Endothelial cell of umbilical vein (primary cell): ENCODE results near the gene FAM228B. TPM values are rescaled to one million over a fixed set of nuclear protein-coding genes. Genes with fewer than 3 reads are reported as not detected.

Experiments used
- BruUV-seq: library from RNA; stranded (reverse); fragments of 400-500 nt; replicated peaks from 2 replicates; lab custom pipeline; 2021; lab: Mats Ljungman, UMichigan
- CTCF ChIA-PET: fragments of 300-600, 350-600 bp; sonication (Branson Sonifier 250); formaldehyde crosslinking; loops from one replicate; lab custom pipeline; 2021; ENCODE audit warnings: antibody characterized with exemption, inconsistent platforms; lab: Charles Lee
- POLR2A ChIA-PET: fragments of 300-600, 350-600 bp; sonication (Branson Sonifier 250); formaldehyde crosslinking; loops from one replicate; lab custom pipeline; 2021; ENCODE audit warnings: antibody characterized with exemption, inconsistent platforms; lab: Charles Lee
- DNase-seq: peaks from one replicate; pipeline ENCODE4 v3.0.0-alpha.2; 2011; ENCODE audit warnings: low read depth, low spot score
- FAIRE-seq: peaks from 2 replicates; lab custom pipeline; 2011; peaks lifted over from hg19 to GRCh38; lab: Jason Lieb, UNC
- H2AFZ ChIP-seq: 2 replicates; pipeline ENCODE4 v1.6.0; 2012; ENCODE audit warnings: low read depth, low read length, control low read depth, inconsistent platforms
- H3K27ac ChIP-seq: 2 replicates; pipeline ENCODE4 v1.5.1; 2011; ENCODE audit warnings: low read depth, mild to moderate bottlenecking, control low read depth, low read length, moderate library complexity; ENCODE audit not compliant: insufficient read depth
- H3K27me3 ChIP-seq, 2 experiments: 2 replicates each; pipeline versions ENCODE4 v1.6.0 to v1.6.1; 2011; ENCODE audit warnings: low read length in 2 of 2, mixed read lengths in 1 of 2; ENCODE audit not compliant: control insufficient read depth in 2 of 2, insufficient read depth in 2 of 2
- H3K36me3 ChIP-seq, 2 experiments: 2 replicates in 1 of 2; 3 replicates in 1 of 2; pipeline ENCODE4 v1.5.1; 2011; ENCODE audit warnings: low read length in 2 of 2, mild to moderate bottlenecking in 1 of 2, moderate library complexity in 1 of 2; ENCODE audit not compliant: control insufficient read depth in 2 of 2, insufficient read depth in 2 of 2; ENCODE audit errors: extremely low read depth in 1 of 2
- H3K4me1 ChIP-seq: 3 replicates; pipeline ENCODE4 v1.5.1; 2011; ENCODE audit warnings: mild to moderate bottlenecking, low read length; ENCODE audit not compliant: control insufficient read depth, insufficient read depth; ENCODE audit errors: extremely low read depth
- H3K4me2 ChIP-seq: 2 replicates; pipeline ENCODE4 v1.6.1; 2011; ENCODE audit warnings: low read length, control low read depth, mixed read lengths; ENCODE audit not compliant: insufficient read depth
- H3K4me3 ChIP-seq, 3 experiments: fragments of 200-600 bp in 1 of 3; sonication (generic), shearing (Covaris generic) in 1 of 3; replicated peaks in 1 of 3; 2 replicates each; pipeline ENCODE4 v1.5.1; 2011 to 2016; ENCODE audit warnings: control low read depth in 3 of 3, low read length in 3 of 3, mild to moderate bottlenecking in 2 of 3, inconsistent platforms in 1 of 3, low read depth in 1 of 3, moderate library complexity in 1 of 3; ENCODE audit not compliant: insufficient read depth in 1 of 3
- H3K79me2 ChIP-seq: 2 replicates; pipeline ENCODE4 v1.6.0; 2012; ENCODE audit warnings: low read length, inconsistent platforms; ENCODE audit not compliant: control insufficient read depth, insufficient read depth
- H3K9ac ChIP-seq: replicated peaks from 2 replicates; pipeline ENCODE3; 2011; ENCODE audit warnings: low read length, control low read depth; ENCODE audit not compliant: insufficient read depth; ENCODE audit errors: extremely low read depth
- H3K9me1 ChIP-seq: replicated peaks from 3 replicates; pipeline ENCODE4 v1.6.0; 2011; ENCODE audit warnings: mild to moderate bottlenecking, low read length; ENCODE audit not compliant: control insufficient read depth, insufficient read depth; ENCODE audit errors: extremely low read depth
- H3K9me3 ChIP-seq: replicated peaks from 2 replicates; pipeline ENCODE4 v1.5.1; 2012; ENCODE audit warnings: low read length, inconsistent platforms; ENCODE audit not compliant: control insufficient read depth, insufficient read depth
- H4K20me1 ChIP-seq: replicated peaks from 2 replicates; pipeline ENCODE3; 2011; ENCODE audit warnings: mild to moderate bottlenecking, low read length; ENCODE audit not compliant: control insufficient read depth, insufficient read depth; ENCODE audit errors: extremely low read depth
- EZH2 ChIP-seq: IDR thresholded peaks from 2 replicates; pipeline ENCODE4 v1.6.1; 2012; ENCODE audit warnings: borderline replicate concordance, low read depth, mild to moderate bottlenecking, moderate library complexity, low read length, inconsistent platforms; ENCODE audit not compliant: severe bottlenecking
- JUN ChIP-seq: IDR thresholded peaks from 2 replicates; pipeline ENCODE4 v1.6.1; 2011; ENCODE audit warnings: borderline replicate concordance, low read depth; ENCODE audit not compliant: insufficient read length, insufficient read depth
- MYC ChIP-seq: IDR thresholded peaks from one replicate; pipeline ENCODE4 v1.6.1; 2011; ENCODE audit warnings: mild to moderate bottlenecking, low read depth, low read length
- POLR2A ChIP-seq: IDR thresholded peaks from 2 replicates; pipeline ENCODE4 v1.6.1; 2012; ENCODE audit warnings: low read depth, mild to moderate bottlenecking, control low read depth, low read length
- POLR2AphosphoS5 ChIP-seq: IDR thresholded peaks from 2 replicates; pipeline ENCODE4 v1.6.1; 2012; ENCODE audit warnings: low read depth, mild to moderate bottlenecking, control low read depth, low read length, moderate library complexity; ENCODE audit not compliant: insufficient read depth
- dilution Hi-C: fragments of 300-500 bp; cut with MboI; formaldehyde crosslinking; loops from one replicate; pipeline ENCODE4 v1.15.0; 2019; ENCODE audit warnings: low sequenced_read_pairs; ENCODE audit not compliant: extremely low pct_ligation_motif_present
- intact Hi-C: fragments of 100-400 bp; cut with micrococcal nuclease; formaldehyde crosslinking; loops from one replicate; pipeline ENCODE4 v1.10.0; 2022
- polyA plus RNA-seq, 4 experiments: library from polyadenylated mRNA; depleted of rRNA in 3 of 4; stranded (reverse) in 3 of 4; unstranded in 1 of 4; fragments of >200 nt; gene quantifications; 2 replicates each; pipeline versions ENCODE4 v1.2.1 to v1.2.3, GENCODE V29; 2011 to 2012; ENCODE audit warnings: missing spikeins in 1 of 4
- total RNA-seq: library from RNA; stranded (reverse); gene quantifications from 2 replicates; pipeline ENCODE4 v1.2.3, GENCODE V29; 2021
- TF ChIP-seq, protein P1 (sequence below), 2 donors: IDR thresholded peaks; 1 replicate in 1 of 2; 2 replicates in 1 of 2; pipeline ENCODE4 v1.5.1; 2011; ENCODE audit warnings: low read length in 2 of 2, mild to moderate bottlenecking in 2 of 2, moderate library complexity in 2 of 2, control low read depth in 1 of 2, inconsistent platforms in 1 of 2, low read depth in 1 of 2; ENCODE audit not compliant: insufficient read depth in 1 of 2; ENCODE audit errors: extremely low read depth in 1 of 2
- TF ChIP-seq, protein P2 (sequence below): IDR thresholded peaks from 2 replicates; pipeline ENCODE4 v1.6.1; 2011; ENCODE audit not compliant: insufficient read depth, insufficient read length

The FAM228B gene
- total and polyA plus RNA-seq, 2 donors (not counting 3 experiments of a cell fraction or from before 2014, with no cell fraction given): 1.6 to 11.9 TPM

DNA sequence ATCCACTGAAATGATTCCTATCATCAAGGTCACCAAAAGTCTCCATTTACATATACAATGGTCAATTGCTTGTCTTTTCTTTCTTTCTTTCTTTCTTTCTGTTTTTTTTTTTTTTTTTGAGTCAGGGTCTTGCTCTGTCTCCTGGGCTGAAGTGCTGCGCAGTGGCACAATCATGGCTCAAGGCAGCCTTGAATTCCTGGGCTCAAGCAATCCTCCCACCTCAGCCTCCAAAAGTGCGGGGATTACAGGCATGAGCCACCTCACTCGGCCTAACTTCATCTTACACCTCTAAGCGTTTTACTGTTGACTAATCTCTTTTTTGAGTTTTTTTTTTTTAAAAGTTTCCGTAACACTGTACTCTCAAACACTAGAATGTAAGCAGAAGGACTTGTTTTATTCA lies 48.0 kb upstream of the FAM228B start:
- DNase-seq: no peak
- BruUV-seq: no TSS peak
- POLR2A ChIA-PET: interaction anchor here (1.2 to 1.9 kb wide), 2 partner anchors 9 to 149 kb away, joined by 3 to 8 read pairs; partner anchors contain the start of genes ATAD2B and TP53I3
- no peaks in the 10 kb centered on the region for H3K9me1 ChIP-seq
- no peaks in the 10 kb centered on the region for H4K20me1 ChIP-seq
- no peaks in the 10 kb centered on the region for H3K27me3 ChIP-seq
- H3K9ac ChIP-seq: peak overlapping the region; percentile 90
- peaks cover 4 to 12% of the 10 kb centered on the region in 2 experiments for H3K36me3 ChIP-seq
- H3K4me1 ChIP-seq: peaks cover 12% of the 10 kb centered on the region
- CTCF ChIA-PET: no interaction called here
- no peak for FAIRE-seq
- H3K27ac ChIP-seq: no peak overlapping the region
- peak overlapping the region; percentile 65 to 87 (median 79) for H3K4me3 ChIP-seq
- no peak for TF ChIP-seq JUN
- TF ChIP-seq EZH2: no peak
- TF ChIP-seq, protein P1, sequence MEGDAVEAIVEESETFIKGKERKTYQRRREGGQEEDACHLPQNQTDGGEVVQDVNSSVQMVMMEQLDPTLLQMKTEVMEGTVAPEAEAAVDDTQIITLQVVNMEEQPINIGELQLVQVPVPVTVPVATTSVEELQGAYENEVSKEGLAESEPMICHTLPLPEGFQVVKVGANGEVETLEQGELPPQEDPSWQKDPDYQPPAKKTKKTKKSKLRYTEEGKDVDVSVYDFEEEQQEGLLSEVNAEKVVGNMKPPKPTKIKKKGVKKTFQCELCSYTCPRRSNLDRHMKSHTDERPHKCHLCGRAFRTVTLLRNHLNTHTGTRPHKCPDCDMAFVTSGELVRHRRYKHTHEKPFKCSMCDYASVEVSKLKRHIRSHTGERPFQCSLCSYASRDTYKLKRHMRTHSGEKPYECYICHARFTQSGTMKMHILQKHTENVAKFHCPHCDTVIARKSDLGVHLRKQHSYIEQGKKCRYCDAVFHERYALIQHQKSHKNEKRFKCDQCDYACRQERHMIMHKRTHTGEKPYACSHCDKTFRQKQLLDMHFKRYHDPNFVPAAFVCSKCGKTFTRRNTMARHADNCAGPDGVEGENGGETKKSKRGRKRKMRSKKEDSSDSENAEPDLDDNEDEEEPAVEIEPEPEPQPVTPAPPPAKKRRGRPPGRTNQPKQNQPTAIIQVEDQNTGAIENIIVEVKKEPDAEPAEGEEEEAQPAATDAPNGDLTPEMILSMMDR (IDR thresholded peaks at IDR 0.05; ENCODE audit: extremely low read depth in 1 of 2, insufficient read depth in 1 of 2, low read depth in 1 of 2, low read length in 2 of 2): no peak
- TF ChIP-seq POLR2AphosphoS5: no peak
- no peak for TF ChIP-seq POLR2A
- TF ChIP-seq, protein P2, sequence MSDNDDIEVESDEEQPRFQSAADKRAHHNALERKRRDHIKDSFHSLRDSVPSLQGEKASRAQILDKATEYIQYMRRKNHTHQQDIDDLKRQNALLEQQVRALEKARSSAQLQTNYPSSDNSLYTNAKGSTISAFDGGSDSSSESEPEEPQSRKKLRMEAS: no peak
- TF ChIP-seq MYC: no peak
- no peak overlapping the region for H2AFZ ChIP-seq
- H3K79me2 ChIP-seq: peaks cover 36% of the 10 kb centered on the region
- H3K9me3 ChIP-seq: no peaks in the 10 kb centered on the region
- dilution Hi-C loops (no loop called here), intact Hi-C loops (no loop called here)
- H3K4me2 ChIP-seq: peak overlapping the region; percentile 71
